HEK293 (cell line): ENCODE results near the gene PLEKHG2.

ENCODE experiments used
- BCL11A ChIP-seq: fragments of 450-650 bp; formaldehyde crosslinking; IDR thresholded peaks from 2 replicates; pipeline ENCODE4 v1.5.1; 2016; ENCODE audit warnings: low read depth, missing biosample characterization, missing genetic modification characterization
- GLI4 ChIP-seq: fragments of 450-650 bp; formaldehyde crosslinking; IDR thresholded peaks from 2 replicates; pipeline ENCODE4 v1.5.1; 2016; ENCODE audit warnings: missing biosample characterization, missing genetic modification characterization
- KLF10 ChIP-seq: fragments of 450-650 bp; IDR thresholded peaks from 2 replicates; pipeline ENCODE4 v1.5.1; 2018; ENCODE audit warnings: missing biosample characterization, mild to moderate bottlenecking, missing genetic modification characterization
- KLF16 ChIP-seq: fragments of 450-650 bp; formaldehyde crosslinking; IDR thresholded peaks from 2 replicates; pipeline ENCODE4 v1.5.1; 2017; ENCODE audit warnings: missing biosample characterization, missing genetic modification characterization
- MEIS1 ChIP-seq: sonication (generic); formaldehyde crosslinking; IDR thresholded peaks from 2 replicates; pipeline ENCODE4 v1.8.1; 2022; ENCODE audit warnings: missing genetic modification reagents, mild to moderate bottlenecking, borderline replicate concordance
- REST ChIP-seq: fragments of 450-650 bp; formaldehyde crosslinking; IDR thresholded peaks from 2 replicates; pipeline ENCODE4 v1.5.1; 2016; ENCODE audit warnings: missing biosample characterization, missing genetic modification characterization
- SALL2 ChIP-seq: fragments of 450-650 bp; formaldehyde crosslinking; IDR thresholded peaks from 2 replicates; pipeline ENCODE4 v1.5.0; 2017; ENCODE audit warnings: missing biosample characterization, mild to moderate bottlenecking, missing genetic modification characterization, borderline replicate concordance
- YY1 ChIP-seq: fragments of 450-650 bp; formaldehyde crosslinking; IDR thresholded peaks from 2 replicates; pipeline ENCODE4 v1.5.1; 2018; ENCODE audit warnings: missing biosample characterization, missing genetic modification characterization
- ZBTB49 ChIP-seq: fragments of 450-650 bp; formaldehyde crosslinking; IDR thresholded peaks from 2 replicates; pipeline ENCODE4 v1.5.1; 2016; ENCODE audit warnings: missing biosample characterization, missing genetic modification characterization, low read depth
- ZEB2 ChIP-seq: fragments of 450-650 bp; formaldehyde crosslinking; IDR thresholded peaks from 2 replicates; pipeline ENCODE4 v1.5.1; 2016; ENCODE audit warnings: missing biosample characterization, missing genetic modification characterization
- ZFP69B ChIP-seq: fragments of 450-650 bp; formaldehyde crosslinking; IDR thresholded peaks from 2 replicates; pipeline ENCODE4 v1.5.1; 2016; ENCODE audit warnings: missing biosample characterization, missing genetic modification characterization
- ZNF121 ChIP-seq: fragments of 450-650 bp; formaldehyde crosslinking; IDR thresholded peaks from 2 replicates; pipeline ENCODE4 v1.5.1; 2016; ENCODE audit warnings: missing biosample characterization, missing genetic modification characterization
- ZNF133 ChIP-seq: fragments of 450-650 bp; formaldehyde crosslinking; IDR thresholded peaks from 2 replicates; pipeline ENCODE4 v1.5.1; 2016; ENCODE audit warnings: missing biosample characterization, missing genetic modification characterization
- ZNF155 ChIP-seq: fragments of 450-650 bp; formaldehyde crosslinking; IDR thresholded peaks from 2 replicates; pipeline ENCODE4 v1.5.1; 2016; ENCODE audit warnings: missing biosample characterization, missing genetic modification characterization
- ZNF157 ChIP-seq: fragments of 450-650 bp; formaldehyde crosslinking; IDR thresholded peaks from 2 replicates; pipeline ENCODE4 v1.5.1; 2016; ENCODE audit warnings: missing biosample characterization, missing genetic modification characterization
- ZNF211 ChIP-seq: fragments of 450-650 bp; formaldehyde crosslinking; IDR thresholded peaks from 2 replicates; pipeline ENCODE4 v1.5.1; 2016; ENCODE audit warnings: low read depth, missing biosample characterization, missing genetic modification characterization
- ZNF266 ChIP-seq: fragments of 450-650 bp; formaldehyde crosslinking; IDR thresholded peaks from 2 replicates; pipeline ENCODE4 v1.5.1; 2016; ENCODE audit warnings: missing biosample characterization, missing genetic modification characterization, low read depth
- ZNF311 ChIP-seq: fragments of 450-650 bp; formaldehyde crosslinking; IDR thresholded peaks from 2 replicates; pipeline ENCODE4 v1.5.1; 2017; ENCODE audit warnings: missing biosample characterization, missing genetic modification characterization, borderline replicate concordance
- ZNF354C ChIP-seq: fragments of 450-650 bp; formaldehyde crosslinking; IDR thresholded peaks from 2 replicates; pipeline ENCODE4 v1.5.1; 2016; ENCODE audit warnings: missing biosample characterization, missing genetic modification characterization, low read depth, borderline replicate concordance
- ZNF473 ChIP-seq: fragments of 450-650 bp; formaldehyde crosslinking; IDR thresholded peaks from 2 replicates; pipeline ENCODE4 v1.5.1; 2017; ENCODE audit warnings: missing biosample characterization, missing genetic modification characterization
- ZNF488 ChIP-seq: fragments of 450-650 bp; formaldehyde crosslinking; IDR thresholded peaks from 2 replicates; pipeline ENCODE4 v1.5.1; 2016; ENCODE audit warnings: missing biosample characterization, missing genetic modification characterization
- ZNF561 ChIP-seq: fragments of 450-650 bp; IDR thresholded peaks from 2 replicates; pipeline ENCODE4 v1.5.1; 2018; ENCODE audit warnings: missing biosample characterization, missing genetic modification characterization, borderline replicate concordance
- ZNF654 ChIP-seq: fragments of 450-650 bp; formaldehyde crosslinking; IDR thresholded peaks from 2 replicates; pipeline ENCODE4 v1.5.1; 2016; ENCODE audit warnings: low read depth, missing biosample characterization, missing genetic modification characterization
- ZNF76 ChIP-seq: fragments of 450-650 bp; formaldehyde crosslinking; IDR thresholded peaks from 2 replicates; pipeline ENCODE4; 2016; ENCODE audit warnings: low read depth, missing biosample characterization, missing genetic modification characterization, borderline replicate concordance
- ZNF776 ChIP-seq: fragments of 450-650 bp; formaldehyde crosslinking; IDR thresholded peaks from 2 replicates; pipeline ENCODE4 v1.5.0; 2017; ENCODE audit warnings: missing biosample characterization, missing genetic modification characterization, borderline replicate concordance
- ZNF843 ChIP-seq: fragments of 450-650 bp; formaldehyde crosslinking; IDR thresholded peaks from 2 replicates; pipeline ENCODE4 v1.5.1; 2016; ENCODE audit warnings: missing biosample characterization, missing genetic modification characterization
- TF ChIP-seq, protein P1 (sequence below): fragments of 450-650 bp; formaldehyde crosslinking; IDR thresholded peaks from 2 replicates; pipeline ENCODE4 v1.5.1; 2017; ENCODE audit warnings: missing biosample characterization, missing genetic modification characterization
- TF ChIP-seq, protein P2 (sequence below): fragments of 450-650 bp; formaldehyde crosslinking; IDR thresholded peaks from 2 replicates; pipeline ENCODE4 v1.5.1; 2016; ENCODE audit warnings: missing biosample characterization, missing genetic modification characterization
- TF ChIP-seq, protein P3 (sequence below): fragments of 450-650 bp; formaldehyde crosslinking; IDR thresholded peaks from 2 replicates; pipeline ENCODE4 v1.5.1; 2016; ENCODE audit warnings: missing biosample characterization, missing genetic modification characterization

PLEKHG2 gene

DNA sequence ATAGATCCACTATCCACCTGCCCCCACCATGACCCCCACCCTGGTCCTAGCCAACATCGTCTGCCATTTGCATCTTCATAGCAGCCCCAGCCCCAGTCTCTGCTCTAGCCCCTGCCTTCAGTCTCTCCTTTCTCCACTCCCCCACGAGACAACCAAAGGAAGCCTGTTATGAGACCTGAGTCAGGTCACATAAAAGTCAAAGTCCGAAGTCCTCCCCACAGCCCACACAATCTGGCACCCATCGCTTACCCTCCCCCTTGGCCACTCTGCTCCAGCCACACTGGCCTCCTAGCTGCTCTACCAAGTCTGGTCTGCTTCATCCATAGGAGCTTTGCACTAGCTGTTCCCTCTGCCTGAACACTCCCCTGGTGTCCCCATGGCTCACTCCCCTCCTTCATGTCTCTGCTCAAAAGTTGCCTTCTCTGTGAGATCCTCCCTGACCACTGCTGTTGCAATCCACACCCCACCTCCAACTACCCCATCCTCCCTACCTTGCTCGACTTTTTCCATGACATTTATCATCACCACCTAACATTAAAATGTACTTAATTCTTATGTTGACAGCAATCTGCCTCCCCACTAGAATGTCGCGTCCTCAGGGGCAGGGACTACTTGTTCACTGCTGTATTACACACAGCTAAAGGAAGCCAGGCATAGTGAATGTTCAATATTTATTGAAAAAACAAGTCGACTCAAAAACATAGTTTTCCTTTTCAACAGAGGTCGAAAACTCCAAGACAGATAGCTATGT, 1.2 kb upstream of the PLEKHG2 start (continued):
- no peak for TF ChIP-seq ZNF76 (tag by site-specific recombination)
- no peak for TF ChIP-seq MEIS1
- no peak for TF ChIP-seq ZNF776 (tag by site-specific recombination)
- no peak for TF ChIP-seq ZNF473
- TF ChIP-seq ZNF157 (tag by site-specific recombination) = no peak
- no peak for TF ChIP-seq ZNF121 (tag by site-specific recombination)
- TF ChIP-seq ZBTB49 = no peak
- 0 out of 2 replicates have a peak, but pooled peaks have one; percentile 7 for TF ChIP-seq ZNF133
- TF ChIP-seq ZNF155 (tag by site-specific recombination) = 0 out of 2 replicates have a peak, but pooled peaks have one; percentile 38
- no peak for TF ChIP-seq ZNF561 (tag by site-specific recombination)
- no peak for TF ChIP-seq ZNF654
- TF ChIP-seq SALL2 = no peak
- TF ChIP-seq ZNF266 (tag by site-specific recombination) = no peak
- no peak for TF ChIP-seq YY1 (tag by site-specific recombination)
- no peak for TF ChIP-seq REST (tag by site-specific recombination)
- no peak for TF ChIP-seq ZNF211
- TF ChIP-seq KLF10 (tag by site-specific recombination) = no peak
- no peak for TF ChIP-seq ZFP69B (tag by site-specific recombination)
- TF ChIP-seq, protein P1, sequence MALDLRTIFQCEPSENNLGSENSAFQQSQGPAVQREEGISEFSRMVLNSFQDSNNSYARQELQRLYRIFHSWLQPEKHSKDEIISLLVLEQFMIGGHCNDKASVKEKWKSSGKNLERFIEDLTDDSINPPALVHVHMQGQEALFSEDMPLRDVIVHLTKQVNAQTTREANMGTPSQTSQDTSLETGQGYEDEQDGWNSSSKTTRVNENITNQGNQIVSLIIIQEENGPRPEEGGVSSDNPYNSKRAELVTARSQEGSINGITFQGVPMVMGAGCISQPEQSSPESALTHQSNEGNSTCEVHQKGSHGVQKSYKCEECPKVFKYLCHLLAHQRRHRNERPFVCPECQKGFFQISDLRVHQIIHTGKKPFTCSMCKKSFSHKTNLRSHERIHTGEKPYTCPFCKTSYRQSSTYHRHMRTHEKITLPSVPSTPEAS (tag by site-specific recombination) = no peak
- no peak for TF ChIP-seq GLI4 (tag by site-specific recombination)
- TF ChIP-seq BCL11A (tag by site-specific recombination) = no peak; the same call in 1 of the 2 replicates
- TF ChIP-seq, protein P2, sequence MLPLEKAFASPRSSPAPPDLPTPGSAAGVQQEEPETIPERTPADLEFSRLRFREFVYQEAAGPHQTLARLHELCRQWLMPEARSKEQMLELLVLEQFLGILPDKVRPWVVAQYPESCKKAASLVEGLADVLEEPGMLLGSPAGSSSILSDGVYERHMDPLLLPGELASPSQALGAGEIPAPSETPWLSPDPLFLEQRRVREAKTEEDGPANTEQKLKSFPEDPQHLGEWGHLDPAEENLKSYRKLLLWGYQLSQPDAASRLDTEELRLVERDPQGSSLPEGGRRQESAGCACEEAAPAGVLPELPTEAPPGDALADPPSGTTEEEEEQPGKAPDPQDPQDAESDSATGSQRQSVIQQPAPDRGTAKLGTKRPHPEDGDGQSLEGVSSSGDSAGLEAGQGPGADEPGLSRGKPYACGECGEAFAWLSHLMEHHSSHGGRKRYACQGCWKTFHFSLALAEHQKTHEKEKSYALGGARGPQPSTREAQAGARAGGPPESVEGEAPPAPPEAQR (tag by site-specific recombination) = no peak
- no peak for TF ChIP-seq ZEB2
- no peak; the same call in 1 of the 2 replicates for TF ChIP-seq ZNF488 (tag by site-specific recombination)
- no peak for TF ChIP-seq ZNF354C (tag by site-specific recombination)
- TF ChIP-seq ZNF311 (tag by site-specific recombination) = no peak; the same call in 1 of the 2 replicates
- no peak for TF ChIP-seq KLF16 (tag by site-specific recombination)
- no peak for TF ChIP-seq ZNF843 (tag by site-specific recombination)
- TF ChIP-seq, protein P3, sequence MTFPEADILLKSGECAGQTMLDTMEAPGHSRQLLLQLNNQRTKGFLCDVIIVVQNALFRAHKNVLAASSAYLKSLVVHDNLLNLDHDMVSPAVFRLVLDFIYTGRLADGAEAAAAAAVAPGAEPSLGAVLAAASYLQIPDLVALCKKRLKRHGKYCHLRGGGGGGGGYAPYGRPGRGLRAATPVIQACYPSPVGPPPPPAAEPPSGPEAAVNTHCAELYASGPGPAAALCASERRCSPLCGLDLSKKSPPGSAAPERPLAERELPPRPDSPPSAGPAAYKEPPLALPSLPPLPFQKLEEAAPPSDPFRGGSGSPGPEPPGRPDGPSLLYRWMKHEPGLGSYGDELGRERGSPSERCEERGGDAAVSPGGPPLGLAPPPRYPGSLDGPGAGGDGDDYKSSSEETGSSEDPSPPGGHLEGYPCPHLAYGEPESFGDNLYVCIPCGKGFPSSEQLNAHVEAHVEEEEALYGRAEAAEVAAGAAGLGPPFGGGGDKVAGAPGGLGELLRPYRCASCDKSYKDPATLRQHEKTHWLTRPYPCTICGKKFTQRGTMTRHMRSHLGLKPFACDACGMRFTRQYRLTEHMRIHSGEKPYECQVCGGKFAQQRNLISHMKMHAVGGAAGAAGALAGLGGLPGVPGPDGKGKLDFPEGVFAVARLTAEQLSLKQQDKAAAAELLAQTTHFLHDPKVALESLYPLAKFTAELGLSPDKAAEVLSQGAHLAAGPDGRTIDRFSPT (tag by site-specific recombination) = no peak
